HG03196 (cell line): ENCODE results near the gene UBR4.
"Not testable (repeated sequence)": the region's sequence is repeated elsewhere in the genome, so short reads cannot be mapped to it uniquely, and the experiment has no call there.

Experiments used
- ATAC-seq: cut with Tn5 transposase; IDR thresholded peaks from one replicate; pipeline ENCODE4 v1.9.1; 2021; ENCODE audit not compliant: unreplicated experiment

UBR4 gene

GRCh38 chr1:19209990-19210771 is at the start of gene UBR4:
Gene UBR4 (minus strand): TSS chr1:19210266. CDS start chr1:19210248, 18 bp downstream.
- ATAC-seq: peak; percentile 86

GRCh38 chr1:19258353-19258752 is 48.3 kb upstream of the UBR4 start:
- no peak for ATAC-seq

- no peak for ATAC-seq
Observed at GRCh38 chr1:19257178-19257914, 47.3 kb upstream of the UBR4 start.

- ATAC-seq: not testable (repeated sequence)
Observed at GRCh38 chr1:19256301-19256700, 46.2 kb upstream of the UBR4 start.

- no peak for ATAC-seq
Observed at GRCh38 chr1:19255288-19255687, 45.2 kb upstream of the UBR4 start.

- no peak for ATAC-seq
Observed at GRCh38 chr1:19254416-19254815, 44.4 kb upstream of the UBR4 start.

GRCh38 chr1:19251305-19252196 is 41.5 kb upstream of the UBR4 start, which contains the start of the genes EMC1 and MRTO4:
Gene EMC1 (minus strand): TSS chr1:19251524. CDS start chr1:19251509, 15 bp downstream.
Gene MRTO4 (plus strand): TSS chr1:19251805. CDS start chr1:19251836, 31 bp downstream.
- ATAC-seq: peak; percentile 82

- no peak for ATAC-seq
Observed at GRCh38 chr1:19250629-19251304, 40.7 kb upstream of the UBR4 start.

- ATAC-seq: no peak
Observed at GRCh38 chr1:19240673-19241538, 30.8 kb upstream of the UBR4 start.

GRCh38 chr1:19239876-19240275 is 29.8 kb upstream of the UBR4 start:
- ATAC-seq: no peak

- ATAC-seq: no peak
Observed at GRCh38 chr1:19234224-19234623, 24.2 kb upstream of the UBR4 start.

GRCh38 chr1:19232524-19232846 is 22.4 kb upstream of the UBR4 start:
- ATAC-seq: no peak

GRCh38 chr1:19231736-19232523 is 21.9 kb upstream of the UBR4 start:
- not testable (repeated sequence) for ATAC-seq

- no peak for ATAC-seq
Observed at GRCh38 chr1:19229828-19230325, 19.8 kb upstream of the UBR4 start.

GRCh38 chr1:19229229-19229628 is 19.2 kb upstream of the UBR4 start:
- no peak for ATAC-seq

- no peak for ATAC-seq
Observed at GRCh38 chr1:19222979-19223824, 13.1 kb upstream of the UBR4 start.

GRCh38 chr1:19222573-19222972 is 12.5 kb upstream of the UBR4 start:
- ATAC-seq: no peak

GRCh38 chr1:19220991-19221390 is 10.9 kb upstream of the UBR4 start:
- no peak for ATAC-seq
